Sigmoid colon (tissue), 7 donors: ENCODE data around the gene USP2. TPM values are rescaled to one million over a fixed set of nuclear protein-coding genes. Genes with fewer than 3 reads are reported as not detected.

Experiments used
- DNase-seq: peaks from one replicate; pipeline ENCODE4 v3.0.0-alpha.2; 2019
- H3K27ac ChIP-seq, 4 donors: fragments of 200-600 bp; sonication (generic); one replicate each; pipeline ENCODE4 v1.5.1; 2016 to 2019; ENCODE audit warnings: mild to moderate bottlenecking in 1 of 4
- H3K27me3 ChIP-seq, 3 donors: fragments of 200-600 bp; sonication (generic); one replicate each; pipeline ENCODE4 v1.5.1; 2019; ENCODE audit warnings: mild to moderate bottlenecking in 1 of 3
- H3K36me3 ChIP-seq, 4 donors: fragments of 200-600 bp; sonication (generic); one replicate each; pipeline ENCODE4 v1.5.1; 2016 to 2019
- H3K4me1 ChIP-seq, 4 donors: fragments of 200-600 bp; sonication (generic); one replicate each; pipeline ENCODE4 v1.5.1; 2017 to 2019
- H3K4me3 ChIP-seq, 4 donors: fragments of 200-600 bp; sonication (generic); one replicate each; pipeline ENCODE4 v1.5.1; 2017 to 2019; ENCODE audit warnings: mild to moderate bottlenecking in 2 of 4, moderate library complexity in 1 of 4
- H3K9me3 ChIP-seq, 4 donors: fragments of 200-600 bp in 3 of 4; sonication (generic) in 3 of 4; one replicate each; pipeline versions ENCODE4 v1.5.1 to v1.6.1; 2013 to 2019
- EP300 ChIP-seq, 4 donors: sonication (generic); formaldehyde crosslinking; IDR thresholded peaks; one replicate each; pipeline ENCODE4 v1.6.1; 2017; ENCODE audit warnings: antibody characterized with exemption in 4 of 4
- POLR2A ChIP-seq, 2 donors: fragments of 450-650 bp; IDR thresholded peaks; one replicate each; pipeline ENCODE4 v1.6.1; 2016; ENCODE audit warnings: antibody characterized with exemption in 2 of 2, mild to moderate bottlenecking in 2 of 2, moderate library complexity in 2 of 2
- POLR2AphosphoS5 ChIP-seq, 4 donors: sonication (generic); formaldehyde crosslinking; IDR thresholded peaks; one replicate each; pipeline ENCODE4 v1.6.1; 2017; ENCODE audit warnings: antibody characterized with exemption in 4 of 4
- WGBS, 2 donors: extraction: QIAGEN DNeasy Blood & Tissue Kit; methylation state at CpG; one replicate each; pipeline ENCODE4 v1.1.7; 2013; 5-methylcytosine and 5-hydroxymethylcytosine counted together
- intact Hi-C: fragments of 100-400 bp; cut with DNase I; formaldehyde crosslinking; loops from one replicate; pipeline ENCODE4 v1.15.1; 2023
- polyA plus RNA-seq, 3 donors: library from polyadenylated mRNA; stranded (reverse); fragments of 200-250 nt; gene quantifications; one replicate each; pipeline ENCODE4 v1.2.3, GENCODE V29; 2013
- total RNA-seq, 4 donors: library from RNA; depleted of rRNA; stranded (reverse); fragments of >200 nt; gene quantifications; one replicate each; pipeline ENCODE4 v1.1.0, GENCODE V29; 2016
- TF ChIP-seq, protein P1 (sequence below), 4 experiments: fragments of 450-650 bp in 3 of 4; fragments of 200-600 bp in 1 of 4; IDR thresholded peaks; one replicate each; pipeline ENCODE4 v1.5.1; 2016 to 2019; ENCODE audit warnings: antibody characterized with exemption in 4 of 4, mild to moderate bottlenecking in 3 of 4, moderate library complexity in 2 of 4
- donor health status: healthy with polysubstance abuse.
- donor health status: Bipolar disorder and iron deficiency.
- donor health status: healthy.

USP2 gene
- total and polyA plus RNA-seq, 7 donors, result 0.71 to 13.2 (median 1.9) TPM

DNA sequence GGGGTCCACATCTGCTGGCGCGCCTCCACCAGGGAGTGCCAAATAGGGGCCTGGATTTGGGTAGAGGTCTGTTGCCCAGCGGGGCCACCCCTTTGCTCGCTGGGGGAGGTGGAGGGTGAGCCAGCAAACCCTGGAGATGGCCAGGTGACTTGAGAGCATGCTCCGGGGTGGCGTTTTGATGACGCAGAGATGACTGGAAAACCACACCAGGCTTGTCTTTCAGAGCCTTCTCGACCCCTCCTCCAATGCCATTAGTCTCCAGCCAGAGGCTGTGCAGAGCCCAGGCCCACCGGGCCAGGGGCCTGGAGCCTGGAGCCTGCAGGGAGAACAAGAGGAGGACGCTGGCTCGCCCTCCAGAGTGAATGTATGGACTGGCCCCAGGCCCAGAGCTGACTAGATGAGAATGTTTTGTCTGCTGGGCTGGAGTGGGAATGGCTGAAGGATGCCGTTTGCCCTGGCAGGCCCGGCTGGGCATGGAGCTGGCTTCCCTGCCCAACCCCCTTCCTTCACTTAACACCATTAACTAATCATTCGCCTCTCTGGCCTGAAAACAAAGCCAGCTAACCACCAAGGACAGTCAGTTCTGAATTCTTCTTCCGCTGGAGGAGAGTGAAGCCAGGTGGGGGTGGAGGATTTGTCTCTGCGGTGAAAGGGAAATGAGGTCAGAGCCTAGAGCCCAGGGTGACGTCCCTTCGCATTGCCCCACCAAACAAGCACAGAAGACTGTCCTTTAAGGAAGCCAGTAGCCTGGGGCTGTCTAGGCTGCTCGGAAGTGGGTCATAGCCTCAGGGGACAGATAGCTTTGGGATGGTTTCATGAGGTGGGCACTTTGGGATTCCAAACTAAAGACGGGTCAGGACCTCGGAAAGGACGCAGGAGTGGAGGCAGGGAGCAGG is 63.0 kb downstream of the USP2 start:
- intact Hi-C loops, result no loop called here
- WGBS, 2 donors, result 71 to 72% methylated on average over 22 of the region's 22 CpGs

GRCh38 chr11:119317592-119318239 is 63.8 kb downstream of the USP2 start:
- intact Hi-C loops, result loop anchor here (2.0 kb wide), 1 partner anchor 223 kb away; a partner anchor contains a TSS
- Histone ChIP-seq H3K9me3 (no peaks in the 10 kb centered on the region), H3K27ac (peak overlapping the region; percentile 93 to 99 (median 96)), H3K4me1 (peaks cover 0 to 81% (median 66%) of the 10 kb centered on the region in 4 donors), H3K36me3 (peaks cover 1 to 23% (median 12%) of the 10 kb centered on the region in 4 donors), H3K4me3 (peak overlapping the region; percentile 62 to 90 (median 76)), H3K27me3 (no peaks in the 10 kb centered on the region)
- DNase-seq, result no peak
- TF ChIP-seq POLR2AphosphoS5 (IDR thresholded peaks at IDR 0.05), result peak in 1 of 4 donors; percentile 31
- TF ChIP-seq EP300 (IDR thresholded peaks at IDR 0.05), result no peak
- WGBS, 2 donors, result 71 to 72% methylated on average over 14 of the region's 14 CpGs

More for the DNA sequence above, 63.0 kb downstream of the USP2 start:
- Histone ChIP-seq H3K4me1 (peaks cover 0 to 81% (median 69%) of the 10 kb centered on the region in 4 donors), H3K27ac (peak overlapping the region; percentile 93 to 99 (median 96)), H3K36me3 (peaks cover 0 to 16% (median 8%) of the 10 kb centered on the region in 4 donors), H3K27me3 (no peaks in the 10 kb centered on the region), H3K9me3 (no peaks in the 10 kb centered on the region), H3K4me3 (no peak overlapping the region)
- DNase-seq, result peak; percentile 87
- TF ChIP-seq, protein P1, sequence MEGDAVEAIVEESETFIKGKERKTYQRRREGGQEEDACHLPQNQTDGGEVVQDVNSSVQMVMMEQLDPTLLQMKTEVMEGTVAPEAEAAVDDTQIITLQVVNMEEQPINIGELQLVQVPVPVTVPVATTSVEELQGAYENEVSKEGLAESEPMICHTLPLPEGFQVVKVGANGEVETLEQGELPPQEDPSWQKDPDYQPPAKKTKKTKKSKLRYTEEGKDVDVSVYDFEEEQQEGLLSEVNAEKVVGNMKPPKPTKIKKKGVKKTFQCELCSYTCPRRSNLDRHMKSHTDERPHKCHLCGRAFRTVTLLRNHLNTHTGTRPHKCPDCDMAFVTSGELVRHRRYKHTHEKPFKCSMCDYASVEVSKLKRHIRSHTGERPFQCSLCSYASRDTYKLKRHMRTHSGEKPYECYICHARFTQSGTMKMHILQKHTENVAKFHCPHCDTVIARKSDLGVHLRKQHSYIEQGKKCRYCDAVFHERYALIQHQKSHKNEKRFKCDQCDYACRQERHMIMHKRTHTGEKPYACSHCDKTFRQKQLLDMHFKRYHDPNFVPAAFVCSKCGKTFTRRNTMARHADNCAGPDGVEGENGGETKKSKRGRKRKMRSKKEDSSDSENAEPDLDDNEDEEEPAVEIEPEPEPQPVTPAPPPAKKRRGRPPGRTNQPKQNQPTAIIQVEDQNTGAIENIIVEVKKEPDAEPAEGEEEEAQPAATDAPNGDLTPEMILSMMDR (IDR thresholded peaks at IDR 0.05), result no peak
- peak in 2 of 4 donors; percentile 56 to 64 for TF ChIP-seq EP300 (IDR thresholded peaks at IDR 0.05)
- peak; percentile 46 to 80 (median 62) for TF ChIP-seq POLR2AphosphoS5 (IDR thresholded peaks at IDR 0.05)
- TF ChIP-seq POLR2A (IDR thresholded peaks at IDR 0.05), result peak in 1 of 2 donors; percentile 32

GRCh38 chr11:119316729-119317591 is 64.5 kb downstream of the USP2 start, which contains the start of gene MCAM:
MCAM (minus strand) TSS chr11:119317130; CDS start chr11:119317101, 29 bp downstream.
- TF ChIP-seq, protein P1 (IDR thresholded peaks at IDR 0.05), result no peak
- TF ChIP-seq POLR2A (IDR thresholded peaks at IDR 0.05) (peak; percentile 69 to 78), POLR2AphosphoS5 (IDR thresholded peaks at IDR 0.05) (peak; percentile 89 to 97 (median 94)), EP300 (IDR thresholded peaks at IDR 0.05) (no peak)
- intact Hi-C loops, result loop anchor here (2.0 kb wide), 1 partner anchor 222 kb away; a partner anchor contains a TSS
- Histone ChIP-seq H3K27ac (peak within 1 kb of the TSS; percentile 93 to 99 (median 96)), H3K36me3 (peaks cover 9 to 30% (median 19%) of the 10 kb centered on the region in 4 donors), H3K9me3 (no peaks in the 10 kb centered on the region), H3K4me1 (peaks cover 0 to 82% (median 61%) of the 10 kb centered on the region in 4 donors), H3K27me3 (no peaks in the 10 kb centered on the region), H3K4me3 (peak within 1 kb of the TSS; percentile 62 to 90 (median 76))
- peak; percentile 86 for DNase-seq
- WGBS, 2 donors, result 2 to 4% methylated on average over 74 of the region's 74 CpGs

GRCh38 chr11:119316016-119316728 is 65.3 kb downstream of the USP2 start:
- peak; percentile 91 for DNase-seq
- no peaks in the 10 kb centered on the region for H3K27me3 ChIP-seq
- H3K4me1 ChIP-seq, result peaks cover 0 to 74% (median 54%) of the 10 kb centered on the region in 4 donors
- no peak for TF ChIP-seq EP300 (IDR thresholded peaks at IDR 0.05)
- TF ChIP-seq, protein P1 (IDR thresholded peaks at IDR 0.05), result no peak
- peak; percentile 29 to 67 (median 64) for TF ChIP-seq POLR2AphosphoS5 (IDR thresholded peaks at IDR 0.05)
- peak in 1 of 2 donors; percentile 42 for TF ChIP-seq POLR2A (IDR thresholded peaks at IDR 0.05)
- peak overlapping the region; percentile 62 to 90 (median 76) for H3K4me3 ChIP-seq
- H3K36me3 ChIP-seq, result peaks cover 11 to 38% (median 27%) of the 10 kb centered on the region in 4 donors
- WGBS, 2 donors, result 1% methylated on average over 46 of the region's 46 CpGs
- intact Hi-C loops, result loop anchor here (2.0 kb wide), 1 partner anchor 221 kb away; a partner anchor contains a TSS
- no peaks in the 10 kb centered on the region for H3K9me3 ChIP-seq
- peak overlapping the region; percentile 93 to 99 (median 96) for H3K27ac ChIP-seq
